8988T (cell line): ENCODE measurements around the gene GNB2.
"Not testable (repeated sequence)": the region's sequence is repeated elsewhere in the genome, so short reads cannot be mapped to it uniquely, and the experiment has no call there.

Source experiments
- DNase-seq: peaks from one replicate; pipeline ENCODE4 v3.0.0; 2011

GNB2 gene

DNA sequence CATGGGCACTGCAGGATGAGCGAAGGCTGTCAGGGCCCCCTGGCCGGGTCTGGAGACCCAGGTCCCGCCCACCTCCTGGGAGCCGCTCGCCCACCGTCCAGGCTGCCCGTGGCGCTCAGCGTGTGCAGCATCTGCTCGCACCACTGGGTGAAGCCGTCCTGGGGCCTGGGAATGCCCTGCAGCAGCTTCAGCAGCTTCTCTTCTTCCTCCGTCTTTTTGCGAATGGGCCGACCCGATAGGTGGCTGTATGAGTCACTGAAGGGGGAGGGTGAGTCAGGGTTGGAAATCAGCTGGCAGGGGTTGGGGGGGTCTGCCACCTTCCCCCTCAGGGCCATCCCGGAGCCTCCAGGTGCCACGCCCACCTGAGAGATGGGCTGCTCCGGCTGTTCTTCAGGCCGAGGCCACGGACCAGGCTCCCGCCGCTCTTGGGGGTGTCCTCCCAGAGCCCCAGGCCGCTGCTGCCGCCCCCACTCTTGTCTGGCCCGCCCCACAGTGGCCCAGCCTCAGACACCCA, 8.7 kb downstream of the GNB2 start:
- DNase-seq, result no peak

DNA sequence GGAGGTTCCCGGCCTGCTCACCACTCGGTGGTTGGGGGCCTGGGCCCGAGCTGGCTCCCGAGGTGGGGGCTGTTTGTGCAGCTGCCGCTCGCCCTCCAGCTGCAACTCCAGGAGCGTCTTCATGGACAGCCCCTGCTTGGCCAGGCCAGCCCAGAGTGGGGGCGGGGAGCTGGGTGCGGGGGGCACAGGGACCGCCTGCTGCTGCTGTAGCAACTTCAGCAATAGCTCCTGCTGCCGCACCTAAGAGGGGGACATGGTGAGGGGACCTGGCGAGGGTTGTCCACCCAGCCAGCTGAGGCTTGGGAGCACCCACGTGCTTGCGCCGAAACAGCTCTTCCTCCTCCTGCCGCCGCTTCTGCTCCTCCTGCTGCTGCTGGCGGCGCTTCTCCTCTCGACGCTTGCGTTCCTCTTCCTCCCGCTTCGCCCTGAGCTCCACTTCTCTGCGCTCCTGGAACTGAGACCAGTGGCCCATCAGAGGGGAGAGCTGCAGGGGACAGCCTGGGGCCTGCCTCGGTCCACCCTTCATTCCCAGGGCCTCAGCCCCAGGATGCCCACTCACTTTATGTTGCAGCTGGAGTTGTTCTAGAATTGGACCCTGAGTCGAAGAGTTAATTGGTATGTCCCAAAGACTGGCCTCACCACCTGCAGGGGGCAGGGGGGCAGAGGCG, 9.6 kb downstream of the GNB2 start:
- DNase-seq, result no peak

GRCh38 chr7:100683659-100684533, 10.4 kb downstream of the GNB2 start:
- no peak for DNase-seq

GRCh38 chr7:100684534-100685042, 11.0 kb downstream of the GNB2 start:
- no peak for DNase-seq

DNA sequence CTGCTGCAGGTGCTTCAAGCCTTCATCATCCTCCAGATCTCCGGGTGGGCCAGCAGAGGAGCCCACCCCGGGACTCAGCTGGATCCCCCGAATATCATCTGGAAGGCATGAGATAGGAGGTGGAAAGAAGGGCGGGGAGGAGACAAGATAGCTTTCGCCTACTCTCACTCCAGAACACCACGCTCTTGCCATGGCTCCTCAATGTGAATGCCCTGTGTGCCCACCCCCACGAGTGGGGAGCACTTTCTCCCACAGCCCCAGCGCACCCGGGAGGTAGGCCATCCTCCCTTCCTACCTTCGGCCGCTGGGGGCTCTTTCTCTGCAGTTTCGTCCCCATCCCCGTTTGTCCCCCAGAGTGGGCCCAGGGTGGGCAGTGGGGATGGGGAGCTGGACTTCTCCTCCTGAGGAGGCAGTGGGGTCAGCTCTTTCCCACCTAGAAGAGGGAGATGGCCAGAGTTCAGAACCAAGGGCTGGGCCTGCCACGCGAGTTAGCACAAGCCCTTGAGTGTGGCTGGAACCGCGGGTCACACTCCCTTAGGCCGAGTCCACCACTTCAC, 11.6 kb downstream of the GNB2 start:
- no peak for DNase-seq

DNA sequence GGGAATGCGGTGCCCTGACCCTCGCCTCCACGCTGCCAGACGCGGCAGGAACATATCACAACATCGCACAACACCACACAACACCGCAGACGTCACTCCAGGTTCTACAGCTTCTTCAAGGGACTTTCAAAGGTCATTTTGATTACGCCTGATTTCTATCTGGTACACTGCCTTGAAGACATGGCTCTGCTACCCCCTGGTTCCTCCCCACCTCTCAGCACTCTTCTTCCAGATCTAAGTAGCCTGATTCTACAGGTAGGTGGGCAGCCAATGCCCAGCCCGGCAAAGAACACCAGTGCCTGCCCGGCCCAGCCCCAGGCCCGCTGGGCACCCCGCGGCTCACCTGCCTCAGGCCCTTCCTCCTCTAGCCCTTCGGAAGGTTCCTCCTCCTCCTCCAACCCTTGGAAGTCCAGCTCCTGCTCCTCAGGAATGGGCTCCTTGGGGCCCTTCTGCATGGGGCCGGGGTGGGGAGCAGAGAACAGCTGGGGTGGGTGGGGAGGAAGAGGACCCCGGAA, 12.1 kb downstream of the GNB2 start:
- no peak for DNase-seq

DNA sequence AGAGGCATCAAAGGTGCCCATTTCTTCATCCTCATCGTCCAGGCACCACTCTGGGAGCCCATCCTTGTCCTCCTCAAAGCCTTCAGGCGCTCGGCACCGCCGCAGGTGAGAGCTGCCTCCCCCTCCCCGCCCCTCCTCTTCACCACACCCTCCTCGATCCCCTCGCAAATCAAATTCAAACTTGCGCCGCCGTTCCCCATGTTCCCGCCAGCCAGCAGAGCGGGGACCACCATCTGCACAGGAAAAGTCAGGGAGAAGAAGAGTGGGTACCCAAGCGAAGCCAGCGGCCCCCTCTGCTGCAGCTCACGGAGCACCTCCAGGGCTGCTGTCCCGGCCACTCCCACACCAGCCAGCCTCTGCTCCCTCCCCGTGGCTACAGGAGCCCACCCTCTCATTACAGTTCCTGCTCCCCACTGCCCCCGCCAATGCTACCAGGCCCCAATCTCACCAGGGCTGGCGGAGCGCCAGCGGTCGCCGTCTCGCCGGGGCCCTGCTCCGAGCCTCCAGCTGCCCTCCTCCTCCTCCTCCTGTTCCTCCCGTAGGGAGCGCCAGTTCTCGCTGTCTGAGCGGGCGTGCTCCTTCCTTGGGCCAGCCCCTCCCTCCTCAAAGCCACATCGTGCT, 12.8 kb downstream of the GNB2 start:
- DNase-seq, result no peak

GRCh38 chr7:100686822-100687211, 13.3 kb downstream of the GNB2 start:
- DNase-seq, result no peak

DNA sequence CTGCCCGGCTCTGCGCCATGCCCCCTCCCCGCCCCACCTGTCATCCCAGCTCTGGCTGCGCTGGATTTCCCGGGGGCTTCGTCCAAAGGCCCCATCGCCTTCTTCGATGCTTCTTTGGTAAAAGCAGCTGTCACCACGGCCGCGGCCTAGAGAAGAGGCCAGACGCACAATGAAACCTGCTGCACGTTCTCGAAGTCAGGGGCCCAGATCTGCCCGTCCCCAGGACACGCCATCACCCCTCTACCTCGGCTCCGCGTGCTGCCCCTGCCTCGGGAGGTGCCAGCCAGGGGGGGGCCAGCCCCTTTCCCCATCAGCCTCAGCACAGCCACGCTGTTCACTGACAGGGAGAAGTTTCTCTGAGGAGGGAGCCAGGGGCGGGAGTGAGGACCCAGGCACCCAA, 13.7 kb downstream of the GNB2 start:
- no peak for DNase-seq

DNA sequence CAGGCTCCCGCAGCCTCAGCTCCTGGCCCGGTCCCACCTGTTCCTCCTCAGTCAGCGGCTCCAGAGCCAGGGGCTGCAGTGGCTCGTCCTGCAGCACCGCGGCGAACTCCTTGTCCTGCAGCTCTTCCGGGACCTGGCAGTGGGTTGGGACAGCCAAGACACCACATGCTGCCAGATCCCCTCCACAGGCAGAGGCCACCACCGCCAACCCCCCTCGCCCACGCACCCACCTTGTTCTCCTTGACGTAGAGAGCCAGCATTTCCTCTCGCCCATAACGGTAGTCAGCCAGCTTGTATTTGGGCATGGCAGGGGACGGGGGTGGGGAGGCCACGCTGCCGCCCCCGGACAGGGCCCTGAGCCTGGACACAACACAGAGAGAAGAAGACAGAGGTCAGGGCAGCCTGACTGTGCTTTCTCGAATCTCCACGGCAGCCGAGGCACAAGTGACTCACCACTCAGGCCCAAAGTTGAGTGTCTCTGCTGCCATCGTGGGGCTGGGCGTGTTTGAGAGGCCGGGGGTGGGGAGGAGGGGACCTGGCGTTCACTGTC, 14.3 kb downstream of the GNB2 start:
- no peak for DNase-seq

- no peak for DNase-seq
Observed at GRCh38 chr7:100688326-100688860, 14.9 kb downstream of the GNB2 start.

GRCh38 chr7:100689230-100690135, 15.9 kb downstream of the GNB2 start:
- DNase-seq, result no peak

DNA sequence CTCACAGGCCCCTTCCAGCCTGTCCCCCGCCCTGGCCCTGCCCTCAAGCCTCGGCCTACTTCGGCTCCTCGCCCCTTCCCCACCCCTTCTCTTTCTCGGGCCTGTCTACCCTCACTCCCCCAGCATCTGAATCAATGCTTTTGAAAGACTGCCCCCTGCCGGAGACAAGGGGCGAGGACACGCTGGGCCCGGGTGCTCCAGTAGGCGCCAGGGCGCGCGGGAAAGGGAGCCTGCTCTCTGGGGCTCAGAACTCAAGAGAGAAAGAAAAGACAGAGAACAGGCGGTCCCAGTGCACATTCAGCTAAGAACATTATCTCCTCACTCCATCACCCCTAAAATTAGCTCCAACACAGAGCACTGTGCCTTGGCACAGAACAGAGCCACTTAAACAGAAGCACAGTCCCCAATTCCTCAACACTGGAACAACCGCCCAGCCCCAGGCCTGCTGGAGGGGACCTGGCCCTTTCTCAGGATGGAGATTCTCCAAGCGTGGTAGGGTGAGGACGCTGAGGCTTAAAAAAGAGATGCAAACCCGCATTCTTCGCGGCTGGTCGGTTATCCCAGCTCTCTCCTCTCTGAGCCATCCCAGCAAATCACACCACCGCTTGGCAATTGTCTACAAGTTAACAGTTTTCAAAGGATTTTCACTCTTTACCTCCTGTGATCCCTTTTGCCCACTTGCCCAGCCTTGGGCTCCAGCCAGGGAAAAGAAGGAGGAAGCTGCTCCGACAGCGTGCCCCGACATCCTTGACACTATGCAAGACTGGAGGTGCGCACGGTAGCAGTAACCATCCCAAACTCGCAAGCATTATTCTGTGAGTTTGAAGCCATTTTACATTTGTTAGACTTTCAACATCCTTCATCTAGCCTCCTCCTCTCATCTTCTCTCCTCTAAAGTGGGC, 18.4 kb downstream of the GNB2 start:
- peak; percentile 92 for DNase-seq

GRCh38 chr7:100692578-100692961, 19.0 kb downstream of the GNB2 start:
- DNase-seq, result no peak

GRCh38 chr7:100693312-100694097, 20.0 kb downstream of the GNB2 start:
- DNase-seq, result no peak

- DNase-seq, result peak; percentile 90
Observed at GRCh38 chr7:100694098-100694745, 20.7 kb downstream of the GNB2 start, which contains the start of gene GIGYF1. TSS of gene GIGYF1 (minus strand) at chr7:100694250. CDS start at chr7:100688238, 6,012 bp downstream.

- DNase-seq, result no peak
Observed at GRCh38 chr7:100696123-100696521, 22.6 kb downstream of the GNB2 start.

DNA sequence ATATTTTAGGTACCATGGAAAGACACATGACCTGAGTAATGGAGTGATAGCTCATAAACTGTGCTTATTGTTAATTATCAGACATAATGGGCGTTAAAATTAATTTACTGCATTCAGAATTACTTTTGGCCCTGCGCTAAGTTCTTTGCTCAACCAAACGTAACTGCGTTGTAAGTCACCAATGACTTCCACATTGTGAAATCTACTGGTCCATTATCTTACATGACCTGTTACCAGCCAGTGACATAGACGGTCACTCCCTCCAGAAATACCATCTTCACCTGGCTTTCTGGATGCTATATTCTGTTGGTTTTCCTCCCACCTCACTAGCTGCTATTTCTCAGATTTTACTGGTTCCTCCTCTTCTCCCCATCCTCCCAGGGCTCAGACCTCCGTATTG, 25.5 kb downstream of the GNB2 start:
- no peak for DNase-seq

GRCh38 chr7:100701089-100701488, 27.5 kb downstream of the GNB2 start:
- not testable (repeated sequence) for DNase-seq
